HG03342 (cell line): Measurements from ENCODE around the gene TMEM222.
"Not testable (repeated sequence)": the region's sequence is repeated elsewhere in the genome, so short reads cannot be mapped to it uniquely, and the experiment has no call there.

Experiments used
- ATAC-seq: cut with Tn5 transposase; IDR thresholded peaks from one replicate; pipeline ENCODE4 v1.9.1; 2021; ENCODE audit warnings: mild to moderate bottlenecking, moderate library complexity; ENCODE audit not compliant: unreplicated experiment

The TMEM222 gene

DNA sequence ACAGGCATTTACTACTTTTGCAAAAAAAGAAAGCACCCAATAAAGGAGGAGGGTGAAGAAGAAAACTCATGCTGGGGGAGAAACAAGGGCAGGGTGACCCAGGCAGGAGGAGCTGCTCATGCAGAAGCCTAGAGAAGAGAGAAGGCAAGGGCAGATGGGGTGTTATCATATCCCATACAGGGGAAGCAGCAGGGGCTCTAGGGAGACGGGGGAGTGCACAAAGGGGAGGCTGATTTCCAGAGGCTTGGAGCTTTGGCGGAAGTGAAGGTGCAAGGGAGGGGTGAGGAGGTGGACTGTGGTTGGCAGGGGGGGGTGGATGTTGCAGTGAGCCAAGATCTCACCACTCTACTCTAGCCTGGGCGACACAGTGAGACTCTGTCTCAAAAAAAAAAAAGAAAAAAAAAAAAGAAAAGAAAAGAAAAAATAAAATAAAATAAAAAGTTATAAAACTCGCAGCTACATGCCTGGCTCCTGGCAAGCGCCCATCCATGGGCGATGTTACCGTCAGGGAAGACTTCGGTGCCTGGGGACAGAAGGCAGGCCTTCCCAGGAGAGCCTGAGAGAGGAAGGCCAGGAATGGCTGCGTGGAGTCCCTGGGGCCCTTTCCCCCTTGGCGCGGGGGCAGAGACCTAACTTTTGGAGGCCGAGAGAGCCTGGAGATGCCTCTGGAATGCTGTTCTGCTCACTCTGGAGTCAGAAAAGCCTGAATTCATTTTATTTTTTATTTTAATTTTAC, 56.0 kb downstream of the TMEM222 start:
- ATAC-seq: no peak

DNA sequence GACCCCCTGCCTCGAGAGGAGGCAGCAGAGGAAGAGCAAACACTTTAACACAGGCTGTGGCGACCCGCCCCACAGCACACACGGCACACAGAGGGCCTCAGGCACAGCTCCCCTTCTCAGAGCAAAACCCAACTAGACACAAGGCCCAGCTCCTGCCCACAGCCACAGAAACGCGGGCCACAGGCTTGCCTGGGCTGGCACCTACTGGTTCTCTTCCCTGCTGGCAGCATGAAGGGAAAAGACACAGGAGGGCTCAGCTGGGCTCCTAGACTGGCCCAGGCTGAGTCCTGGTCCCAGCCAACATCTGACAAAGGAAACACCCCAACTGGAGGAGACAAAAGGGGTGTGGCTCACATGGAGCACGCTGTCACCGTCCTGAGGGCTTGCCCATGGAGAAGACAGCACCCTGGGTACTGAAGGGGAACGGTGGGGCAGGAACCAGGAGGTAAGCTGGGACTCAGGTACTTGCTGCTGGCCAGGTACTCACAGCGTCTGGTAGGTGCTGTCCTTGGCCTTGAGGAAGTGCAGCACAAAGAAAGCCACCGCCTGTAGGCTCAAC, 57.7 kb downstream of the TMEM222 start:
- no peak for ATAC-seq

DNA sequence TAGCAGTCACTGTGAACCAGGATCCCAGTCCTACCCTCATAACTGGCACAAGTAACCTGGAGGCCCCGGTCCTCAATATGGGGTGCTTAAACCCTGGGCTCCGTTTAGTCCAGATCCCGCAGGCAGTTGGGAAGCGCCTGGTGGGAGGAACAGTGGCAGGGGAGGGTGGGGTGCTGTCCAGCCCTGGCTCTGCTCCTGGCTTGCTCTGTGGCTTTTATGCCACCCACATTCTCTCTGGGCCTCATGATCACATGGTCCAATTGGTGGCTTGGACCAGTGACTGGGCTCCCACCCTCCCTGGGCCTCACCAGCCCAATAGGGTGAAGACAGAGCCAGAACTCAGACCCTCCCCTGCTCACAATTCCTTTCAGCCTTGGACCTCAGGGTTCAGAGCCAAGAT, 58.3 kb downstream of the TMEM222 start:
- no peak for ATAC-seq

DNA sequence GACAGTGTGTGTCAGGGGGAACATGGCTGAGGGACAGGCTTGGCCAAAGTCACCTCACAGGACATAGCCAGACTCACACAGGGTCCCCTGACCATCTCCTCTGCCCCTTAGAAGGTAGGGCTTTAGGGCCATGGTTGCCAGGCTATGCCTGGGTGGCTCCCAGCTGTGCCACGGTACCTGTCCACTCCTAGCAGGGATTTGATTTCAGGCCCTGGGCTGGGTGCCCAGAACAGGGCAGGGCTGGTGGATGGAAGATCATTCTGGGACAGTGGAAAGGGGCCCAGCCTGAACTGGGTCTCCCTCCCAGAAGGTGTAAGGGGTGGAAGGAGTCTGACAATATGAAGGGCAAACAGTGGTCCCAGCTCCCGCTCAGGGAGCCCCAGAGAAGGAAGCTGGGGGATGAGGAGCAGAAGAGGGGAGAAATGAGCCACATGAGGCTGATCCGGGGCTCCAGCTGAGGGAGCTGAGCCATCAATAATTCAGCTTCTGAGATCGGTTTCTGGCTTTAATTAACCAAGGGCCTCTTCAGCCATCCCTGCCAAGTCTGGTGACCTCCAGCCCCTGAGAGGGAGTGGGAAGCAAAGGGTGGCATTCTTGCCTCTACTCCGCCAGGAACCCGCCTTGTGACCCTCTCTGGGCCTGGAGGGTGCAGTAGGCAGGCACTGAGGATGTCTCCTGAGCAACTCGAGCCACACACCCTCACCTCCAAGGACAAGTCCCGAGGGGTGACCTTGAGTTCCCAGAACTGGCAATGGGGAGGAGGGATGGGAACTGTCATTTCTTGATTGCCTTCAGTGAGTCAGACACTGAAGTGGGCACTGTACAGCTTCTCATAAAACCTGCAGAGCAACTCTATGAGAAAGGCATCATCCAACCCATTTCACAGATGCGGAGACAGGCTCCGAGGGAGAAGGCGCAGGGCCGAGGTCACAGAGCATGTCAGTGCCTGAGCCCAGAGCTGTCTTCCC, 59.1 kb downstream of the TMEM222 start:
- ATAC-seq: no peak

DNA sequence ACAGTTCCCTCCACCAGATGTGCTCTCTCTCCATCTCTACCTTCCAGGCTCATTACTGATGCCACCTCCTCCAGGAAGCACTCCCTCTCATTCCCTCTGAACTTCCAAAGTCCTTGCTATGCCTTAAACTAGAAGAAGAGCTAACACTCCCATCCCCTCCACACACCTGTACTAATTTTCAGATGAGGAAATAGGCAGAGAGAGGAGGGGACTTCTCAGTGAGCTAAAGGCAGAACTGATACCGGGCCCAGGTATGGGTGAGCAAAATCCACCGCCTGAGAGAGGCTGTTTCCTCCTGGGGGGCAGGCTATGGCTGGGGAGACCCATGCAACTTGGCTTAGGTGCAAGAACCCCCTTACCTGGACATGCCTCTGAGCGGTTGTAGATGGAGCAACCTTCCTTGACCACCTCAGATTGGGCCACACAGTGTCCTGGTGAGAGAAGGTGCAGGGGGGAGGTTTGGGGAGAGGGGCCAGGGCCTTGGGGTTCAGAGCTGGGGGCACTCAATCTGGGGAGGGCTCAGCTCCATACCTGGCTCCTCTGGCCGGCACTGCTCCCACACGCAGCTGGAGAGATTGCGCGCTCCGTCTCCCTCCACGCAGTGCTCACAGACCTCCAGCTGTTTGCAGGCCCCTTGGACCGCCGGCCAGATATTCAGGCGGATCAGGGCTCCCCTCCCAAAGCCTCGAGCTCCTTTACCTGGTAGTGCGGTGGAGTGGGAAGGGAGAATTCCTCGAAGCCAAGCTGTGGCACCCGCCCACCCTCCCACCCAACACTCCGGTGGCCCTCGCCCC, 60.2 kb downstream of the TMEM222 start:
- ATAC-seq: no peak

DNA sequence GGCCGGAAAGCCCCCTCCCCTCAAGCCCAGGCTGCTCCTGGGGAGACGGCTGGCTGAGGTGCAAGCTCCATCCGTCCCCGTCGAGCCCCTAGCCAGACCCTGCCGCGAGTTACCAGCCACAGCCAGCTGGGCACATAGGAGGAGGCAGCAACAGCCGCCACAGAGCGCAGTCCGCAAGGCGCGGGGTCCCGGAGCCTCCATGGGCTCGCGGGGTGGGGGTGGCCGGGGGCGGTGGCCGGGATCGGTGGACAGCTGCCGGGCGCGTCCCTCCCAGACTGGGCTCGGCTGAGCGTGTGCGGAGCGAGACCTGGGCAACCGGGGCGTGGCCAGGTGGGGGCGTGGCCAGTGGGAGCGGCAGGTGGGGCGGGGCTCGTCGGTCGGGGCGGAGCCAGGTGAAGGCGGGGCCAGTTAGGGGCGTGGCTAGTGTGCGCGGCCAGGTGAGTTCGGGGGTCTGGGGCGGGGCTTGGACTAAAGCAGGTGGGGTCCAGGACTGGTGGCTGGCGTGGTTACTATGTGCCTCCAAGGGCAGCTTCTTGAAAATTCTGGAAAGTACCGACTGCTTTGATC, 61.2 kb downstream of the TMEM222 start, which contains the start of gene CD164L2:
Gene CD164L2 (minus strand): TSS at position 295 of the 567 bp plus-strand sequence. CDS start 94 bp downstream, at position 201.
- no peak for ATAC-seq

GRCh38 chr1:27383661-27384060, 61.7 kb downstream of the TMEM222 start:
- no peak for ATAC-seq

GRCh38 chr1:27384797-27385196, 62.8 kb downstream of the TMEM222 start:
- ATAC-seq: not testable (repeated sequence)
